HUES64 (cell line): Measurements from ENCODE around the gene VPS4A.

Source experiments
- H3K27ac ChIP-seq: 2 replicates; pipeline ENCODE4 v1.7.0; 2013; ENCODE audit warnings: low read depth, low read length, inconsistent platforms
- H3K27me3 ChIP-seq: 2 replicates; pipeline ENCODE4 v1.6.1; 2013; ENCODE audit warnings: mild to moderate bottlenecking, low read length; ENCODE audit not compliant: insufficient read depth
- H3K36me3 ChIP-seq: 2 replicates; pipeline ENCODE4 v1.6.1; 2013; ENCODE audit warnings: mild to moderate bottlenecking, low read length; ENCODE audit not compliant: insufficient read depth
- H3K4me1 ChIP-seq: 2 replicates; pipeline ENCODE4 v1.6.1; 2013; ENCODE audit warnings: mild to moderate bottlenecking, low read length, moderate library complexity; ENCODE audit not compliant: insufficient read depth
- H3K4me3 ChIP-seq: 2 replicates; pipeline ENCODE4 v1.5.1; 2013; ENCODE audit warnings: mild to moderate bottlenecking, low read length, moderate library complexity
- H3K9ac ChIP-seq: 2 replicates; pipeline ENCODE4 v1.6.1; 2013; ENCODE audit warnings: mild to moderate bottlenecking, low read depth, low read length
- H3K9me3 ChIP-seq: 2 replicates; pipeline ENCODE4 v1.6.1; 2013; ENCODE audit warnings: low read depth, low read length; ENCODE audit not compliant: insufficient read depth
- WGBS: fragments of 150-250, 120-280 bp; methylation state at CpG from one replicate; pipeline ENCODE4 v1.1.7; 2013; ENCODE audit warnings: missing lambda C conversion rate; 5-methylcytosine and 5-hydroxymethylcytosine counted together

The VPS4A gene

GRCh38 chr16:69307856-69308255, 3.3 kb upstream of the VPS4A start:
- WGBS: 91% methylated on average over 2 of the region's 2 CpGs
- Histone ChIP-seq H3K27ac (no peak overlapping the region), H3K36me3 (peaks cover 9% of the 10 kb centered on the region; the same call in 1 of the 2 replicates), H3K27me3 (no peaks in the 10 kb centered on the region), H3K4me1 (peaks cover 4% of the 10 kb centered on the region; the same call in 1 of the 2 replicates), H3K9me3 (no peaks in the 10 kb centered on the region), H3K4me3 (no peak overlapping the region), H3K9ac (no peak overlapping the region)

- Histone ChIP-seq H3K27ac (no peak overlapping the region), H3K9ac (no peak overlapping the region), H3K36me3 (peaks cover 8% of the 10 kb centered on the region), H3K4me1 (peaks cover 4% of the 10 kb centered on the region; the same call in 1 of the 2 replicates), H3K27me3 (no peaks in the 10 kb centered on the region), H3K4me3 (no peak overlapping the region), H3K9me3 (no peaks in the 10 kb centered on the region)
- WGBS: 88% methylated on average over 11 of the region's 12 CpGs
These were observed 1.8 kb upstream of the VPS4A start for GRCh38 chr16:69309316-69309715.

- Histone ChIP-seq H3K27me3 (no peaks in the 10 kb centered on the region), H3K4me3 (peak overlapping the region; percentile 86), H3K4me1 (peaks cover 4% of the 10 kb centered on the region; the same call in 1 of the 2 replicates), H3K9me3 (no peaks in the 10 kb centered on the region), H3K27ac (peak overlapping the region; percentile 72; the same call in 1 of the 2 replicates), H3K9ac (peak overlapping the region; percentile 87), H3K36me3 (peaks cover 26% of the 10 kb centered on the region)
- 3% methylated on average over 59 of the region's 59 CpGs for WGBS
These were observed 610 bp downstream of the VPS4A start for GRCh38 chr16:69311533-69312387.

GRCh38 chr16:69313469-69313868, 2.3 kb downstream of the VPS4A start:
- WGBS: 98% methylated on average over 5 of the region's 5 CpGs
- peaks cover 37% of the 10 kb centered on the region for H3K36me3 ChIP-seq
- peaks cover 4% of the 10 kb centered on the region; the same call in 1 of the 2 replicates for H3K4me1 ChIP-seq
- no peak overlapping the region for H3K27ac ChIP-seq
- no peak overlapping the region for H3K4me3 ChIP-seq
- H3K9me3 ChIP-seq: no peaks in the 10 kb centered on the region
- H3K27me3 ChIP-seq: no peaks in the 10 kb centered on the region
- H3K9ac ChIP-seq: no peak overlapping the region

GRCh38 chr16:69314534-69314933, 3.4 kb downstream of the VPS4A start:
- WGBS: 97% methylated on average over 11 of the region's 11 CpGs
- Histone ChIP-seq H3K27ac (no peak overlapping the region), H3K4me1 (peaks cover 4% of the 10 kb centered on the region; the same call in 1 of the 2 replicates), H3K4me3 (no peak overlapping the region), H3K9me3 (no peaks in the 10 kb centered on the region), H3K27me3 (no peaks in the 10 kb centered on the region), H3K36me3 (peaks cover 47% of the 10 kb centered on the region), H3K9ac (no peak overlapping the region)

- 95% methylated on average over 30 of the region's 30 CpGs for WGBS
These were observed 4.5 kb downstream of the VPS4A start for GRCh38 chr16:69315486-69316311.

GRCh38 chr16:69316595-69317034, 5.5 kb downstream of the VPS4A start:
- H3K9me3 ChIP-seq: no peaks in the 10 kb centered on the region
- no peaks in the 10 kb centered on the region for H3K27me3 ChIP-seq
- no peak overlapping the region for H3K27ac ChIP-seq
- peaks cover 68% of the 10 kb centered on the region for H3K36me3 ChIP-seq
- no peak overlapping the region for H3K4me3 ChIP-seq
- 96% methylated on average over 17 of the region's 17 CpGs for WGBS
- H3K4me1 ChIP-seq: peaks cover 4% of the 10 kb centered on the region; the same call in 1 of the 2 replicates
- no peak overlapping the region for H3K9ac ChIP-seq

More at GRCh38 chr16:69315486-69316311, 4.5 kb downstream of the VPS4A start:
- Histone ChIP-seq H3K9ac (no peak overlapping the region), H3K27me3 (no peaks in the 10 kb centered on the region), H3K36me3 (peaks cover 59% of the 10 kb centered on the region), H3K27ac (no peak overlapping the region), H3K4me1 (peaks cover 4% of the 10 kb centered on the region; the same call in 1 of the 2 replicates), H3K4me3 (no peak overlapping the region), H3K9me3 (no peaks in the 10 kb centered on the region)

- no peak overlapping the region for H3K27ac ChIP-seq
- H3K9ac ChIP-seq: no peak overlapping the region
- no peak overlapping the region for H3K4me3 ChIP-seq
- H3K4me1 ChIP-seq: no peaks in the 10 kb centered on the region
- WGBS: 96% methylated on average over 30 of the region's 30 CpGs
- peaks cover 84% of the 10 kb centered on the region for H3K36me3 ChIP-seq
- H3K9me3 ChIP-seq: no peaks in the 10 kb centered on the region
- no peaks in the 10 kb centered on the region for H3K27me3 ChIP-seq
These were observed 7.2 kb downstream of the VPS4A start for GRCh38 chr16:69318177-69318910.

- no peaks in the 10 kb centered on the region for H3K27me3 ChIP-seq
- H3K27ac ChIP-seq: no peak overlapping the region
- no peak overlapping the region for H3K4me3 ChIP-seq
- no peaks in the 10 kb centered on the region for H3K9me3 ChIP-seq
- H3K4me1 ChIP-seq: no peaks in the 10 kb centered on the region
- peaks cover 86% of the 10 kb centered on the region for H3K36me3 ChIP-seq
- WGBS: 96% methylated on average over 10 of the region's 10 CpGs
- no peak overlapping the region for H3K9ac ChIP-seq
These were observed 7.8 kb downstream of the VPS4A start for GRCh38 chr16:69318911-69319289.

GRCh38 chr16:69319381-69319780, 8.2 kb downstream of the VPS4A start:
- H3K27ac ChIP-seq: no peak overlapping the region
- H3K27me3 ChIP-seq: no peaks in the 10 kb centered on the region
- H3K4me3 ChIP-seq: no peak overlapping the region
- H3K9me3 ChIP-seq: no peaks in the 10 kb centered on the region
- H3K9ac ChIP-seq: no peak overlapping the region
- WGBS: 91% methylated on average over 9 of the region's 9 CpGs
- H3K4me1 ChIP-seq: no peaks in the 10 kb centered on the region
- H3K36me3 ChIP-seq: peaks cover 87% of the 10 kb centered on the region
